GM19324 (cell line): ENCODE measurements around the gene ALDOC.
"Not testable (repeated sequence)": the region's sequence is repeated elsewhere in the genome, so short reads cannot be mapped to it uniquely, and the experiment has no call there.

Experiments used
- ATAC-seq: cut with Tn5 transposase; IDR thresholded peaks from one replicate; pipeline ENCODE4 v1.9.1; 2021; ENCODE audit warnings: mild to moderate bottlenecking, moderate library complexity; ENCODE audit not compliant: unreplicated experiment, low FRiP score

The ALDOC gene

DNA sequence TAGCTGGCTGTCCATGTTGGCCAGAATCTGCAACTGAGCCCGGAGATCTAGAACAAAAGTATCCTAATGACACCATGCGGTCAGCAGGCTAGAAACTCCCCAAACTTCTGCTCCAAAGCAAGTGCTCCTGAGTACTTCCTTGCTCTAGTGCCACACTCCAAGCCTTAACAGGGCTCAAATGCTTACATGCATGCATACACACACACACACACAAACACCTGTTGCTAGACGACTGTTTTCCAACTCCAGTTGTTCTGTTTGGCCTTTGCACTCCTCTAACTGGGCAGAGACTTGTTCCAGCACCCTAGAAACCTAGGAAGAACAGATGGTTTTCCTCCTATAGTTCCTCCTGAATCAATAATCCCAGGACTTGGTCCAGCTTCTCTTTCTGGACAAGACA is 7.7 kb upstream of the ALDOC start:
- ATAC-seq, result no peak

GRCh38 chr17:28582513-28582912 is 5.8 kb upstream of the ALDOC start:
- ATAC-seq, result no peak

- ATAC-seq, result no peak
Observed at GRCh38 chr17:28580959-28581358, 4.3 kb upstream of the ALDOC start.

DNA sequence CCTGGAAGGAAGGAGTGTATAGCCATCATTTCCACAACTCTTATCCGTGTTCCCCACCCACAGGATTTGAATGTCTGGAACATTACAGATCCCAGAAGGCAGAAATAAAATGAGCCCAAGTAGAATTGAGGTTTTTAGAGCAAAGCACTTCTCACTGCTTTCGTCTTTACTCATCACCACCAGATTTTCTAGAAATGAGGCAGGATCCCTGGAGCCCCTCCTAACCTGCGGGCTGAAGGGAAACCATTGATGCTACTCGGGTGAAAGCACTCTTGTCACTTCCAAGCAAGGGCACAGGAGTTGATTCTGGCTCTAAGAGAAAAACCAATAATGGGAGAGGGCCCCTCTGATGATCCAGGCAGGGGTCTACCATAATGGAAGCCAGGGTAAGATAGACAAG is 2.8 kb upstream of the ALDOC start:
- no peak for ATAC-seq

GRCh38 chr17:28578246-28579195 is 1.8 kb upstream of the ALDOC start:
- ATAC-seq, result no peak

DNA sequence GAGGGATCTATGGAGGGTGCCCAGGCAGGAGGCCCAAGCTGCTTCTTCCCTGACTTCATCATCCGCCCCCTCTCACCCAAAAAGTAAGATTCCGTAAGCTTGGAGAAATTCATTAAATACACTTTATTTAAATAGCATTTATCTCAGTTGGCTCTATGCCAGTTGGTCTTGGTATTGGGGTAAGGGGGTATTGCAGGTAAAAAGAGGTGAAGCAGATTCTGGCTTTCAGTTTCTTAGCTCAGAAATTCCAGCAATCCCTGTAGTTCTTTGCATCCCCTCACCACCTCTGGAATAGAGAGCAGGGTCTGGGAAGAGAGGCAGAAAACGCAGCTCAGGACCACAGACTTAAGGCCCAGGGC is 750 bp upstream of the ALDOC start:
- ATAC-seq, result no peak

GRCh38 chr17:28576016-28576415 is 679 bp downstream of the ALDOC start:
- ATAC-seq, result not testable (repeated sequence)

DNA sequence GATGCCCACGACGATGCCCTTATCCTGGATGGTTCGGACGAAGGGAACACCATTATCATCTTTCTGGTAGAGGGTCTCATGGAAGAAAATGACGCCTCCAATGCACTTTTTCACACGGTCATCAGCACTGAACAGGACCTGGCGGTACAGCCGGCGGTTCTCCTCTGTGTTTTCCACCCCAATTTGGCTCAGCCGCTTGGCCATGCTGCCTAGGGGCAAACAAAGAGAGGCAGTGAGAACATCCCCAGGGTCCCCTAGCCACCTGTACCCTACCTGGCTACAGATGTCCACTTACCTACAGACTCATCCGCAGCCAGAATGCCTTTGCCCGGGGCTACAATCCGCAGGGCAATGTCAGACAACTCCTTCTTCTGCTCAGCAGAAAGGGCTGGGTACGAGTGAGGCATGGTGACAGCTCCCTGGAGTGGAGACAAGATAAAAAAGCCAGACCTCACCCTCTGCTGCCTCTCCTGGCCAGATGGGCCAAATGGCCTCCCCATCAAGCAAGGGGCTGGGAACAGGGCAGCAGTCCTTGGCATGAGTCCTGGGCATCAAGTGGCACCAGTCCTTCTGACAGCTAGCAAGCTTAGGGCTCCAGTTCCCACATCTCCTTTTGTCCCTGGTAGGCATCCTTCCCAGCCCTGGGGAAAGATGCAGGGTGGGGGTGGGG is 1.4 kb downstream of the ALDOC start:
- ATAC-seq, result no peak

GRCh38 chr17:28574526-28574925 is 2.2 kb downstream of the ALDOC start:
- no peak for ATAC-seq

DNA sequence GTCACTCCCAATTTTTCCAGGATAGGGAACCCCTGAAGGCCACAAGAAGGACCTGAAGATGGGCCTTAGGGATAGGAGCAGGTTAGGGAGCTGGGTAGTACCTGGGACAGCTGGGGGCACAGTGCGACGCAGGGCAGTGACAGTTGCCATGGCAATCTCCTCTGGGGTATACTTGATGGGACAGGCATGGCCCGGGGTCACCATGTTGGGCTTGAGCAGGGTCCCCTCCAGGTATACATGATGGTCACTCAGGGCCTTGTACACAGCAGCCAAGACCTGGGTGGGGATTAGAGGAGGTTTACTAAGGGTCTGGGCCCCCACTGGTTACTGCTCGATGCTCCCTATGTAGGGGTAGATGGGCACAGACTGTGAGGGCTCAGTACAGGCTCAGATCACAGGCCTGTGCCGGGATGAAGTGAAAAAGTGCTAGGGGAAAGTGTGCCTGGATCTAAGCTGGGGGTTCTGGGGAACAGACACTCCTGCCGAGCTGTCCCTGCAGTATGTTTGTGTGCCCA is 2.7 kb downstream of the ALDOC start:
- no peak for ATAC-seq

DNA sequence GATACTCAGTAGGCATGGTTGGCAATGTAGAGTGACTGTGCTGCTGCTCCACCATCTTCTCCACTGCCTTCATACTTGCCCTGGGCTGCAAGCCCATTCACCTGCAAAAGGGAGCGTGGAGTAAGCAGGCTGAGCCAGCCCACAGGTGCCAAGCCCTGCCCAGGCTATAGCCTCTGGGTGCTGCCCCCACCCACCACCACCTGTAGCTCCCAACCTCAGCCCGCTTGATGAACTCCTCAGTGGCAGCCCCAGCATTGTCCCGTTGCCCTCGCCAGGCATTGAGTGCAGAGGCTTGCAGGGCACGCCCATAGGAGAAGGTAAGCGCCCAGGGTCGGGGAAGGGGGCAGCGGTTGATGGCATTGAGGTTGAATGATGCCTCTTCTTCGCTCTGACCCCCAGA is 3.2 kb downstream of the ALDOC start:
- ATAC-seq, result no peak

DNA sequence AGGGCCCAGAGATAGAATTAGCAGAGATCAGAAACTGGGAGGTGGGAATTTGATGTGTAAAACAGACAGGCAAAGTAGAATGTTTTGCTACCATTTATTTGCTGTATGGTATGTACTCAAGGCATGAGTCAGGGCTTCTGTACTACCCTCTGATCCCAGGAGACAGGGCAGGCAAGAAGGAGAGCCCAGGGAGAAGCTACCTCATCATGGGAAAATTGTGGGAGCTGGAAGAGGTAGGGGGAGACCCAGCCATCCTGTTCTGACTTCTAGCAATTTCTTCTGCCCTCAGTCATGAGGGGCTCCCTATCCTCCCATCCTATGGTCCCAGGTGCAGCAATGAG is 3.7 kb downstream of the ALDOC start:
- no peak for ATAC-seq

GRCh38 chr17:28572259-28573039 is 4.2 kb downstream of the ALDOC start:
- ATAC-seq, result no peak

DNA sequence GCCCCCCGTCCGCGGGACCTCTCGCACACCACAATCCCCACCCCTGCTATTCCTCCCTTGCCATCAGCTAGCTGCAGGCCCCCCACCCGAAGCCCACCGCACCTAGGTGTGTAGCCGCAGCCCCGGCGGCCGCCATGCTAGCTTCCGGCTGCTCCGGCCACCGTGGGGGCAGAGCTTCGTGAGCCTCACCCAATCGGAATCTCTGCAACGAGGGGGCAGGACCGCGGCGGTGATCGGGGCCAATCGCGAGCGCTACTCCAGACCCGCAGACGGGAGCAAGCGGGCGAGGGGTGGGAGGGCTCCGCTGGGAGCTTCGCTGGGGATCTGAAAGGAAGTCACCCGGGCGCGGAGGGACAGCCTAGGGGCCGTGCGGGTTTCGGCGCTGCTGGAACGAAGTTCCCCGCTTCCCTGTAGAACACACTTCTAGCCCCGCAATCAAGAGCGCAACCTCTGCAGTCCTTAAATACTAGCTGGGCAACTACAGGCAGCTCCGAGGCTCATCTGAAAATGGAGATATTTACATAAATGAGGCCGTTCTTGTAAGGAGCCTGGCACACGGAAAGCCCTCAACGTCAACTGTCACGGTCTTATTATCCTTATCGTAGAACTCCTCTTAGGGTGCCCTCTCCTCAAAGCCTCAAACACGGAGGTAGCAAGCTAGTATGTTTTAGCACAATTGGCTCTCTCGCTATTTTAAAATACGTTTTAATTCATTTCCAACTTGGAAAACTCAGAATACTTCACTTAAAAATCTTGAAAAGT is 5.2 kb downstream of the ALDOC start, which contains the start of gene PIGS:
PIGS (minus strand) TSS at position 164 of the 762 bp plus-strand sequence; CDS start at position 136, 28 bp downstream.
- ATAC-seq, result peak; percentile 94

DNA sequence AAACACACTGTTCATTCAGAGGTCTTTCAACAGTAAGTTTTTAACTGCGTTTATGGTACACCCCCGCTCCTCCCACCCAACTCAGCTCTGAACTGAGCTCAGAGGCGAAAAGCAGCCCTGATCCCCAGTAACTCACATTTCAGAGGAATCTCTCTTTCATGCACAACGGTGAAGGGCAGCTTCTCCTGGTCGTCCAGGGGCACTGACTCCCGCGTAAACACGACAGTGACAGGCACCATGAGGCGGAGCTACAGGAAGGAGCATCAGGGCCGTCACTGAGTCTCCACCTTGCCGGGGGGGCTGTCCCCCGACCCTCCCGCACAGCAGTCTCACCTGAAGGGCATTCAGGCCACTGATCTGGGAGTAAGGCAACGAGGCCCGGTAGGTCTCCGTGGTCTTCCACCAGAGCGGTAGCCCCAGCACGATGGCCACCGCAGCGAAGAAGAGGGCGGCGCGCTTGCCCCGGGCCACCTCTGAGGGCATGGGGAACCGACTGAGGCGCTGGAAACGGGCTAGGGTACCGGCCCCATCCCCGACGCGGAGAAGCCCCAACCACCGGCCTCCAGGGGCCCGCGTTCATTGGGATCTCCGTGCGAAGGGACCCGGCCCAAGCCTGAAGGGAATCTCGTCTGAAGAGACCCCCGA is 5.9 kb downstream of the ALDOC start:
- peak; percentile 27 for ATAC-seq

GRCh38 chr17:28569446-28569845 is 7.2 kb downstream of the ALDOC start:
- no peak for ATAC-seq

GRCh38 chr17:28567604-28568003 is 9.1 kb downstream of the ALDOC start:
- no peak for ATAC-seq

GRCh38 chr17:28563475-28563874 is 13.2 kb downstream of the ALDOC start:
- no peak for ATAC-seq

- no peak for ATAC-seq
Observed at GRCh38 chr17:28555022-28555421, 21.7 kb downstream of the ALDOC start.

DNA sequence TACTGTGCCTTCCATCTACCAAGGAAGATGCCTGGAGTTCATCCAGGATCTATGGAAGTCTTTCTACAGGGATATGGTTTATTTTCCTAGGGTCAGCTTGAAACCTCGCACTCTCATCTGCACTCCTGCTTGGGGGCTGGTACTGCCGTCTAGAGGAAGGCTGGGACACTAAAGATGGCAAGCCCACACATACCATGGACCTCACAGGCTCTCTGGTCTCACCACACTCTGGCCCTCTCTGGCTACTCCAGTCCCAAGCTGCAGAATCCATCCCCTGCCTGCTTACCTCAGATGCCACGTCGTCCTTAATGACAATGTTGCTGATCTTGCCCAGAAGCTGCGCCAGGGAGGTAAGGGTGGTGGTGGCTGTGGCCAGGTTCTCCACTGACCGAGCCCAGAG is 22.1 kb downstream of the ALDOC start:
- no peak for ATAC-seq
